Stimulated activated CD8-positive, alpha-beta memory T cell treated with anti-CD3 and anti-CD28 coated beads, Interleukin-15, amount 100 ng/mL, for 48 hours (primary cell): ENCODE data around the gene CAPN15.
"Not testable (repeated sequence)": the region's sequence is repeated elsewhere in the genome, so short reads cannot be mapped to it uniquely, and the experiment has no call there.

Experiments
- DNase-seq, 2 donors: peaks; one replicate each; pipeline ENCODE4 v3.0.0-alpha.2; 2020; ENCODE audit warnings: low read depth in 2 of 2

CAPN15 gene

DNA sequence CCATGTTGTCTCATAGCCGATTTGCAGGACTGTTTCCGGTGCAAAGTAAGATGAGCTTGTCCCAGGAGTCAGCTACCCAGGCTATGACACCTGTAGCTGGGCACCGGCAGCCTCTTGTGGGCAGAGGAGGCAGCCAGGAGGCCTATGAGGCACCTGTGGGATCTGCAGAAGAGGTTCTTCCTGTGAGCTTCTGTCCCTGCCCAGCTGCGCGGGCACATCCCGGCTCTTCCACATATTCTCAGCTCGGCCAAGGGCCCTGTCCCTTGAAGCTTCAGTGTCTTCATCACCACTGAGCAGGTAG lies 21.3 kb upstream of the CAPN15 start:
- DNase-seq: no peak

- DNase-seq: not testable (repeated sequence)
These were observed 20.0 kb upstream of the CAPN15 start for GRCh38 chr16:507527-507926.

GRCh38 chr16:507996-508395 lies 19.5 kb upstream of the CAPN15 start:
- no peak for DNase-seq

DNA sequence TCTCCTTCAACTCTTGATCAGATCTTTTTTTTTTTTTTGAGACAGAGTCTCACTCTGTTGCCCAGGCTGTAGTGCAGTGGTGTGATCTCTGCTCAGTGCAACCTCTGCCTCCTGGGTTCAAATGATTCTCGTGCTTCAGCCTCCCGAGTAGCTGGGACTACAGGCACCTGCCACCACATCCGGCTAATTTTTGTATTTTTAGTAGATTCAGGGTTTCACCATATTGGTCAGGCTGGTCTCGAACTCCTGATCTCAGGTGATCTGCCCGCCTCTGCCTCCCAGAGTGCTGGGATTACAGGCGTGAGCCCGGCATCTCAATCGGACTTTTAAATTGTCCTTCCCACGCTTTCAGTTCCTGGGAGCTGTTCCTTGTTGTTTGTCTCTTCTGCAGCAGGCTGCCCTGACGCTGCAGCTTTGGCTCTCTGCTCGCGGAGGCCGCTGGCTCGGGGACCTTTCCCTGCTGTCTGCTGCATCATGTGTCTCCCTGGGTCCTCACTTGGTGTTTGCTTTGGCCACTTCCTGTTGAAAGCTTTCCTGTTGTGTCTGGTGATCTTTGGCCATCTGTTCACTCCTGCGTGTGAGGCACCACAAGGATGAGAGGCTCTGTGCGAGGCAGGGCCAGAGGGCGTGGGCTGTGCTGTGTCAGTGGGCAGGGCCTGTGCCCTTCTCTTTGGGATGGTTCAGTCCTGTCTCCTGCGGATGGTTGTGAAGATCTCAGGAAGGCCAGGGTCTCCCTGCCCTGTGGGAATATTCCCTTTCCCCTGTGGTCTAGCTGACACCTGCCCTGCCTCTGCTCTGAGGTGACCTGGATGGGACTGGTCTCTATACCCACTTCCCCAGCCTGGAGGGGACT lies 18.4 kb upstream of the CAPN15 start:
- DNase-seq: no peak

GRCh38 chr16:510066-510825 lies 17.3 kb upstream of the CAPN15 start:
- DNase-seq: no peak

- DNase-seq: no peak
These were observed 14.7 kb upstream of the CAPN15 start for GRCh38 chr16:512802-513201.

DNA sequence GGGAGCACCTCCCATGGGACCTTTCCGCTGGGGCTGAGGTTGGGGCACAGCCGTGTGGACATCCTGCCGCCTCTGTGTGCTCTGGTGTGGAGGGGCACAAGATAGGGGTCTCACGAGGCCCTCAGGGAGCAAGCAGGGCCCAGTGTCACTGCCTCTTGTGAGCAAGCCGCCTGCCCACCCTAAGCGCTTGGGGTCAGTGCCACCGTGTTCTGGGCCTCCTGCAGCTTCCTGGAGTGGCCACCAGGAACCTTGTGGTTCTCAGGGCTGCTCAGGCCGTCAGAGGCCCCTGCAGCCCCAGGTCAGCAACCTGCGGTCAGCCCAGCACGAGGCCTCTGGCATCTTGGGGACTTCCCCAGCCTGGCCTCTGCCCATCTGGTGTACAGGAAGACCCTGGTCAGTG lies 13.6 kb upstream of the CAPN15 start:
- DNase-seq: no peak

DNA sequence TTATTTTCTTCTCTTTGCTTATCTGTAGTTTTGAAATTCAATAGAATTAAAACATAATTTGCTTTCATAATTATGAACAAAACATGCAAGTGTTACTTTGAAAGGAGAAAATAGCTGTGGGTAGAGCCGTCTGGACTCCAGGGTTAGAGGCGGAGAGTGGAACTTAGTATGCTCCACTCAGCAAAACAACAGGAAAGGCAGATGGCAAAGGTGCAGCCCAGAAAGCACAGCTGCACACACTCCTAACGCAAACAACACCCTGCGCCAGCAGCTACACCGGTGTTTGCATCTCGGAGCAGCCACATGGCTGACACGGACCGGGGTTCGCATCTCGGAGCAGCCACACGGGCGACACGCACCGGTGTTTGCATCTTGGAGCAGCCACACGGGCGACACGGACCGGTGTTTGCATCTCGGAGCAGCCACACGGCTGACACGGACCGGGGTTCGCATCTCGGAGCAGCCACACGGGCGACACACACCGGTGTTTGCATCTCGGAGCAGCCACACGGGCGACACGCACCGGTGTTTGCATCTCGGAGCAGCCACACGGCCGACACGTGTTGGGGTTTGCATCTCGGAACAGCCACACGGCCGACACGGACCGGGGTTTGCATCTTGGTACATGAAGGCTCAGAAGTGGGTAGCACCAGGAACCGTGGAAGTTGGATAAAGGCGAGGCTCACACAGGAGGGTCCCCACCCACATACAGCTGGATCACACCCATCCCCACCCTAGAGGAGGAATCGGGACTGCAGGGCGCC lies 12.2 kb upstream of the CAPN15 start:
- no peak for DNase-seq

- DNase-seq: no peak
These were observed 11.6 kb upstream of the CAPN15 start for GRCh38 chr16:515939-516226.

GRCh38 chr16:516301-516700 lies 11.2 kb upstream of the CAPN15 start:
- DNase-seq: no peak

DNA sequence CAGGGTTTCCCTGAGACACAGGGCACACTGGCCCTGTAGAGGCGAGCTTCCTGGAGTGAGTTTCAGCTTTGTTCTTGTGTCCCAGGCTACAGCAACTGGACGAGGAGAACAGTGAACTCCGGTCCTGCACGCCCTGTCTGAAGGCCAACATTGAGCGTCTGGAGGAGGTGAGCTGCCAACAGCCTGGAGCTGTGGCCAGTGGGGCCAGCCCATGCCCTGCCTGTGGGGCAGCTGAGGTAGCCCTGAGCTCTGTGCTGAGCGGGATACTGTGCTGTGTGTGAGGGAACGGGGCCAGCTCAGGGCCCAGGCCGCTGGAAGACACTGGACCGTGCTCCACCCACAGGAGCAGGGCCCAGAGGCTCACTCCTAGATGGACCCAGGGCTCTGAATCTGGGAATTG lies 8.7 kb upstream of the CAPN15 start:
- no peak for DNase-seq

DNA sequence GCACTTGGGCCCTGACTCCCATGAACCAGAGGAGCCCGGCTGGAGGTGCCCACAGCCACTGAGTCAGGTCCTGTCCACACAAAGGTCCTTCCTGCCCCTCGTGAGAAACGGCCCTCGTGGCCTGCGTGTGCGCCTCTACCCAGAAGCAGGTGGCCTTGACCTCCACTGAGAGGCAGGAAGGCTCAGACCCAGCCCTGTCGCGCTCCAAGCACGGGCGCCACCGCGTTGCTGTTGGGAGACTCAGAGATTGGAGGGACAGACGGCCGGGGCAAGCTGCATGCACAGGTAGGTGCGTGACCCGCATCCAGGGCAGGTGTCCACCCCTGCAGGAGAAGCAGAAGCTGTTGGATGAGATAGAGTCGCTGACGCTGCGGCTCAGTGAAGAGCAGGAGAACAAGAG lies 8.1 kb upstream of the CAPN15 start:
- DNase-seq: no peak

GRCh38 chr16:519841-520687 lies 7.4 kb upstream of the CAPN15 start:
- no peak for DNase-seq

GRCh38 chr16:520847-521246 lies 6.7 kb upstream of the CAPN15 start:
- no peak for DNase-seq

GRCh38 chr16:521381-522210 lies 5.9 kb upstream of the CAPN15 start:
- DNase-seq: no peak

GRCh38 chr16:522320-523096 lies 5.0 kb upstream of the CAPN15 start:
- no peak for DNase-seq

DNA sequence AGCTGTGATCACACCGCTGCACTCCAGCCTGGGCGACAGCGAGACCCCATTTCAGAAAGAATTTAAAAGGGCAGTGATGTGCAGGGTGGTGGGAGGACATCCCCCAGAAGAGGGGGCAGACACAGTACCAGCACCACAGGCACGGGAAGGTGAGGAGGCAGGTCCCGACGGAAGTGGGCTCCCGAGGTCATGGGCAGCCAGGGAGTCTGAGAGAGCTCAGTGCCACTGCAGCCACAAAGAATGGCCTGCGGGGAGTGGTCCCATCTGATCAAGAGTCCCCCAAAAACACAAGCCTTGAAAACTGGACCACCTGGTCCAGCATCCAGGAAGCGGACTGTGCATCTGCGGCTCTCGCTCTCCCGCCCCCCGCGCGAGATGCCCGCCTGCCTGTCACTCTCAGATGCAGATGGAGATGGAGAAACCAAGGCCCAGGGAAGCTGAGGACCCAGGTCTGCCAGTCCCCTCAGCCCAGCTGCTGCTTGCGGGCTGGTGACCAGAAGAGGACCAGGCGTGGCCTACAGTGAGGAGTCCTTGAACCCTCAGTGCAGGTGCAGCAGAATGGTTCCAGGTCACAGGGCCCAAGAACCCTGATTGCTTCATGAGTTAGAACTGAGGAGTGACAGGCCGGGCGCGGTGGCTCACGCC lies 4.3 kb upstream of the CAPN15 start:
- no peak for DNase-seq

DNA sequence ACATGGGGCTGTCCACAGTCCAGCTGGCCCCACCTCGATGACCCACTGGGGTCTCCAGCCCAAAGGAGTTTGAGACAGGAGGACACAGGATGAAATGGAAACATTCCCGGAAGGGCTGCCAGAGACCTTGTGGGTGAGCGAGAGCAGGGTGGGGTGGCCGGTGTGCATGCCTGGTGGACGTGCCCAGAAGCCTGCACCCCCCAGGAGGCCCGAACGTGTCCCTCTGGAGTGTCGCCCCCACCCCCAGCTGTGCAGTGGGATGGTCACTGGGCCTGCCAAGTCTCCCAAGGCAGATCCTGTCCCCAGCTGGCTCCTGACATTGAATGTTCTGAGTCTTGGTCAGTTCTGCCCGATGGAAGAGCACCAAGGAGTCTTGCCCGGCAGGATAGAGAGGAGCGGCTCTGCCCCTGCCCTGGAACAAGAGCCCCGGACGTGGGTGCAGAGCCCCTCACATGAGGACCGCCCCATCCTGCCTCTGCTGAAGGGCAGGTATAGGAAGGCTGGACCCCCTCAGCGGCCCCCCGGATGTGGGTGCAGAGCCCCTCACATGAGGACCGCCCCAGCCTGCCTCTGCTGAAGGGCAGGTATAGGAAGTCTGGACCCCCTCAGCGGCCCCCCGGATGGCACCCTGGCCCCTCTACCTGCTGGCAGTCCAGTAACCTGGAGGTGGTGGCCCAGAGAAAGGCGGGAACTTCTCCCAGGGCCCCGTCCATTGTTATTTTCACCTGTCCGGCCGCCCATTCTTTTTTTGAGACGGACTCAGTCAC lies 3.1 kb upstream of the CAPN15 start:
- no peak for DNase-seq

DNA sequence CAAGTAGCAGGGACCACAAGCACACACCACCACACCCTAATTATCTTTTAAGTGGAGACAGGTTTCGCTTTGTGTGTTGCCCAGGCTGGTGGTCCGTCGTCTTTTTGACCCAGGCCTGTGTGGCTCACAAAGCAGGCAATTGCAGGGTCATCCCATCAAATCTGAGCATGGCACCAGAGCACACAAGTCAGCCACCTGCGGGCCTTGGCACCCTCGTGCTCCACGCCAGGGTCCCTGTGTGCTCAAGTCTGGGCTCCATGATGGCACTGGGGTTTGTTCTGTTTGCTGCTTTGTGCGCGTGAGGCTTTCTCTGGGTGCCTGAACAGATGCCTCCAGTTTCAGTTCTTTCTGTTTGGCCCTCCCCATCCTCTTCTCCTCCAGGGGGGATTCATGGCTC lies 2.4 kb upstream of the CAPN15 start:
- no peak for DNase-seq
